Measurements from ENCODE around the gene TRAPPC2L. TPM values are rescaled to one million over a fixed set of nuclear protein-coding genes. Genes with fewer than 3 reads are reported as not detected.

Gene TRAPPC2L
- total RNA-seq, 3 donors from 2014 or later = 32.1 to 37.8 (median 34.4) TPM

GRCh38 chr16:88876942-88877526 lies 20.1 kb downstream of the TRAPPC2L start:
- Histone ChIP-seq H3K4me1 (no peaks in the 10 kb centered on the region), H3K4me3 (no peak overlapping the region)

GRCh38 chr16:88877564-88878289 lies 20.8 kb downstream of the TRAPPC2L start:
- DNase-seq (ENCODE audit: low spot score in 2 of 2) = no peak
- H3K4me3 ChIP-seq = no peak overlapping the region
- no peaks in the 10 kb centered on the region for H3K36me3 ChIP-seq
- H3K4me1 ChIP-seq = no peaks in the 10 kb centered on the region
- no peaks in the 10 kb centered on the region for H3K27me3 ChIP-seq
- no peaks in the 10 kb centered on the region for H3K9me3 ChIP-seq
- TF ChIP-seq CTCF (IDR thresholded peaks at IDR 0.05) = no peak
- intact Hi-C loops (cut with DNase I; ENCODE audit: low total_unique reads) = no loop called here
- no peak overlapping the region for H3K27ac ChIP-seq

More at GRCh38 chr16:88876942-88877526, 20.1 kb downstream of the TRAPPC2L start:
- Histone ChIP-seq H3K27ac (no peak overlapping the region), H3K36me3 (no peaks in the 10 kb centered on the region), H3K9me3 (no peaks in the 10 kb centered on the region), H3K27me3 (no peaks in the 10 kb centered on the region)
- no peak for TF ChIP-seq POLR2AphosphoS5 (IDR thresholded peaks at IDR 0.05)
- no peak for TF ChIP-seq CTCF (IDR thresholded peaks at IDR 0.05)
- TF ChIP-seq POLR2A (IDR thresholded peaks at IDR 0.05) = no peak
- intact Hi-C loops (cut with DNase I; ENCODE audit: low total_unique reads) = no loop called here
- DNase-seq (ENCODE audit: low spot score in 2 of 2) = no peak

- H3K9me3 ChIP-seq = no peaks in the 10 kb centered on the region
- H3K4me3 ChIP-seq = no peak overlapping the region
- intact Hi-C loops (cut with DNase I; ENCODE audit: low total_unique reads) = no loop called here
- H3K27ac ChIP-seq = no peak overlapping the region
- no peaks in the 10 kb centered on the region for H3K27me3 ChIP-seq
- DNase-seq (ENCODE audit: low spot score in 2 of 2) = no peak
- no peak for TF ChIP-seq POLR2AphosphoS5 (IDR thresholded peaks at IDR 0.05)
- no peak for TF ChIP-seq POLR2A (IDR thresholded peaks at IDR 0.05)
- TF ChIP-seq CTCF (IDR thresholded peaks at IDR 0.05) = no peak
- no peaks in the 10 kb centered on the region for H3K36me3 ChIP-seq
- H3K4me1 ChIP-seq = no peaks in the 10 kb centered on the region
These were observed 21.4 kb downstream of the TRAPPC2L start for GRCh38 chr16:88878356-88878755.

- Histone ChIP-seq H3K36me3 (no peaks in the 10 kb centered on the region), H3K27me3 (no peaks in the 10 kb centered on the region), H3K27ac (no peak overlapping the region), H3K4me1 (no peaks in the 10 kb centered on the region), H3K9me3 (no peaks in the 10 kb centered on the region), H3K4me3 (no peak overlapping the region)
- intact Hi-C loops (cut with DNase I; ENCODE audit: low total_unique reads) = no loop called here
- DNase-seq (ENCODE audit: low spot score in 2 of 2) = no peak
- TF ChIP-seq POLR2AphosphoS5 (IDR thresholded peaks at IDR 0.05) (no peak), CTCF (IDR thresholded peaks at IDR 0.05) (no peak), POLR2A (IDR thresholded peaks at IDR 0.05) (no peak)
These were observed 22.2 kb downstream of the TRAPPC2L start for GRCh38 chr16:88878967-88879787.

GRCh38 chr16:88879788-88880055 lies 22.8 kb downstream of the TRAPPC2L start:
- no peak for DNase-seq (ENCODE audit: low spot score in 2 of 2)
- no peak overlapping the region for H3K4me3 ChIP-seq
- intact Hi-C loops (cut with DNase I; ENCODE audit: low total_unique reads) = no loop called here
- TF ChIP-seq POLR2A (IDR thresholded peaks at IDR 0.05) (no peak), CTCF (IDR thresholded peaks at IDR 0.05) (no peak)
- no peak overlapping the region for H3K27ac ChIP-seq
- H3K9me3 ChIP-seq = no peaks in the 10 kb centered on the region
- no peaks in the 10 kb centered on the region for H3K4me1 ChIP-seq
- no peaks in the 10 kb centered on the region for H3K27me3 ChIP-seq
- no peaks in the 10 kb centered on the region for H3K36me3 ChIP-seq
